ENCODE results near the gene GPR32.
"Not testable (repeated sequence)": the region's sequence is repeated elsewhere in the genome, so short reads cannot be mapped to it uniquely, and the experiment has no call there.

The GPR32 gene

GRCh38 chr19:50766746-50767145, 3.5 kb upstream of the GPR32 start:
- not testable (repeated sequence) for H3K4me3 Mint-ChIP-seq, H3K36me3 Mint-ChIP-seq, H3K9me3 Mint-ChIP-seq, H3K27ac Mint-ChIP-seq, H3K4me1 Mint-ChIP-seq, H3K27me3 Mint-ChIP-seq

- not testable (repeated sequence) for H3K27ac Mint-ChIP-seq, H3K9me3 Mint-ChIP-seq, H3K4me3 Mint-ChIP-seq, H3K36me3 Mint-ChIP-seq, H3K27me3 Mint-ChIP-seq, H3K4me1 Mint-ChIP-seq
Measured at GRCh38 chr19:50767263-50767662, 3.0 kb upstream of the GPR32 start.

GRCh38 chr19:50768277-50768676, 2.0 kb upstream of the GPR32 start:
- Mint-ChIP-seq H3K36me3 (no peaks in the 10 kb centered on the region), H3K27ac (no peak overlapping the region), H3K9me3 (no peaks in the 10 kb centered on the region), H3K4me3 (no peak overlapping the region), H3K27me3 (peaks cover 10% of the 10 kb centered on the region), H3K4me1 (no peaks in the 10 kb centered on the region)

- Mint-ChIP-seq H3K27ac (no peak overlapping the region), H3K36me3 (no peaks in the 10 kb centered on the region), H3K4me1 (no peaks in the 10 kb centered on the region), H3K27me3 (peaks cover 12% of the 10 kb centered on the region), H3K9me3 (no peaks in the 10 kb centered on the region), H3K4me3 (no peak overlapping the region)
Measured at GRCh38 chr19:50770888-50771287, 624 bp downstream of the GPR32 start.

GRCh38 chr19:50772476-50772875, 2.2 kb downstream of the GPR32 start:
- Mint-ChIP-seq H3K4me3 (no peak overlapping the region), H3K27me3 (peaks cover 18% of the 10 kb centered on the region), H3K27ac (no peak overlapping the region), H3K4me1 (peaks cover 4% of the 10 kb centered on the region), H3K9me3 (no peaks in the 10 kb centered on the region), H3K36me3 (no peaks in the 10 kb centered on the region)

DNA sequence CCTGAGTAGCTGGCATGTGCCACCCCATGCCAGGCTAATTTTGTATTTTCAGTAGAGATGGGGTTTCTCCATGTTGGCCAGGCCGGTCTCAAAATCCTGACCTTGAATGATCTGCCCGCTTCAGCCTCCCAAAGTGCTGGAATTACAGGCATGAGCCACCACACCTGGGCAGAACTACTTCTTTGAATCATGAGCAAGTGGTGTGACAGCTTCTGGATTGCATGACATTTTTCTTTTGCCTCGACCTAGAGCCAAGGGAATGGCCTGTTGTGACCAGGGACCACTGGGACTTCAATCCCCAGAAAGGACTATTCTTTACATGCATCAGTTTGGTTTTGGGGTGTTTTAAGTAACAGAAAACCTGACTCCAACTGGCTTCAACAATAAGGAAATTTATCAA, 2.6 kb downstream of the GPR32 start:
- H3K9me3 Mint-ChIP-seq, H3K27ac Mint-ChIP-seq, H3K4me3 Mint-ChIP-seq, H3K36me3 Mint-ChIP-seq, H3K4me1 Mint-ChIP-seq: not testable (repeated sequence)
- H3K27me3 Mint-ChIP-seq = peaks cover 22% of the 10 kb centered on the region

DNA sequence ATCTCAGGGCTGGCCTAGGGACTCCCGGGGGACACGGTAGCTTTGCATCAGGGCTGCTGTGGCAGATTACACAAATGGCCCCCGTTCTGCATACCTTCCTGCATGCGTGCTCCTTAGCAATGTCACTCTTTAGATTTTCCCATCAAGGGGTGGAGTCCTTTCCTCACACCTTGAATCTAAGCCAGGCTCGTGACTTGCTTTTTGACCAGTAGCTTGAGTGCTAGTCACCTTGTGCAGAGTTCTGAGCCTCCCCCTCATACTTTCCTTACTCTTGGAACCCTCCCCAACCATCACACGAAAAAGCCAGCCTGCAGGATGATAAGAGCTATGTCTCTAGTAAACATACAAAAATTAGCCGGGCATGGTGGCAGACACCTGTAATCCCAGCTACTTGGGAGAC, 3.2 kb downstream of the GPR32 start:
- H3K27ac Mint-ChIP-seq, H3K4me3 Mint-ChIP-seq, H3K36me3 Mint-ChIP-seq, H3K9me3 Mint-ChIP-seq: not testable (repeated sequence)
- peaks cover 27% of the 10 kb centered on the region for H3K27me3 Mint-ChIP-seq
- peaks cover 13% of the 10 kb centered on the region for H3K4me1 Mint-ChIP-seq

GRCh38 chr19:50776131-50776530, 5.9 kb downstream of the GPR32 start:
- no peaks in the 10 kb centered on the region for H3K36me3 Mint-ChIP-seq
- peaks cover 43% of the 10 kb centered on the region for H3K27me3 Mint-ChIP-seq
- H3K9me3 Mint-ChIP-seq = no peaks in the 10 kb centered on the region
- H3K4me1 Mint-ChIP-seq = peaks cover 13% of the 10 kb centered on the region
- no peak overlapping the region for H3K4me3 Mint-ChIP-seq
- H3K27ac Mint-ChIP-seq = no peak overlapping the region

DNA sequence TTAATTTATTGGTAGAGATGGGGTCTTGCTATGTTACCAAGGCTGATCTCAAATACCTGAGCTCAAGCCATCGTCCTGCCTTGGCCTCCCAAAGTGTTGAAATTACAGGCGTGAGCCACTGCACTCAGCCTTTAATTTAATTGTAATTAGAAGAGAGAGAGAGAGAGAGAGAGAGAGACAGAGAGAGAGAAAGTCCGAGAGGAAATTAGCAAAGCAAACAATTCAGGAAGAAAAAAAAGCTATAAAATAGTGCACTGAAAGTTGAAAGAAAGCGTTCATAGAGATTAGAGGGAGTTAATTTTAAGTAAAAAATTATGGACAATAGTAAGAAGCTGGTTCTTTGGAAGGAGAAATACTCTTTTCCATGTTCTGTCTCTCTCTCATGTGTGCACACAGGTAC, 7.0 kb downstream of the GPR32 start:
- Mint-ChIP-seq H3K27me3 (peaks cover 48% of the 10 kb centered on the region), H3K36me3 (no peaks in the 10 kb centered on the region), H3K4me3 (no peak overlapping the region)

DNA sequence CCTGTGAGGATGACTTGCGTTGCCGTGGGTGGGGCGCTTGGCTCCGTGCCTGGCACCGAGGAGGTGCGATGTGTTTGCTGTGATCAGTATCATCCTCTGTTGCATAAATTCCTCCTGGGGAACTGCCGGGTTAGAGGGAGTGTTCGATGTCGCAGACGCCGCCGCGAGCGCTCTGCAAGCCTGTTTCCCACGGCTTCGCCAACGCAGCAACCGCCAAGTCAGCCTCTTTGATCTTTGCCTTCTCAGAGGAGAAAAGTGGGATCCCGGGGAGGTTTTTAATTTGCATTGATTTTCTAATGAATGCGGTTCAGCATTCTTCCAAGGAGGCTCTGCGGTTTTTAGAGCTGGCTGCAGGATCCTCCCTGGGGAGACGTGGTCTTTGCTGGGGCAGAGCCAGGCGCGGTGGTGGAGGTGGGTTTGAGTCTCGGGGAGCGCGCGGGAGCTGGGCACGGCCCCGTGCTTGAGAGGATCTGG, 7.6 kb downstream of the GPR32 start:
- H3K36me3 Mint-ChIP-seq = no peaks in the 10 kb centered on the region
- H3K9me3 Mint-ChIP-seq = no peaks in the 10 kb centered on the region
- H3K4me3 Mint-ChIP-seq = no peak overlapping the region
- H3K27ac Mint-ChIP-seq = no peak overlapping the region
- peaks cover 52% of the 10 kb centered on the region for H3K27me3 Mint-ChIP-seq
- H3K4me1 Mint-ChIP-seq = peaks cover 13% of the 10 kb centered on the region

More for the DNA sequence above, 7.0 kb downstream of the GPR32 start:
- Mint-ChIP-seq H3K9me3 (no peaks in the 10 kb centered on the region), H3K4me1 (peaks cover 13% of the 10 kb centered on the region), H3K27ac (no peak overlapping the region)

DNA sequence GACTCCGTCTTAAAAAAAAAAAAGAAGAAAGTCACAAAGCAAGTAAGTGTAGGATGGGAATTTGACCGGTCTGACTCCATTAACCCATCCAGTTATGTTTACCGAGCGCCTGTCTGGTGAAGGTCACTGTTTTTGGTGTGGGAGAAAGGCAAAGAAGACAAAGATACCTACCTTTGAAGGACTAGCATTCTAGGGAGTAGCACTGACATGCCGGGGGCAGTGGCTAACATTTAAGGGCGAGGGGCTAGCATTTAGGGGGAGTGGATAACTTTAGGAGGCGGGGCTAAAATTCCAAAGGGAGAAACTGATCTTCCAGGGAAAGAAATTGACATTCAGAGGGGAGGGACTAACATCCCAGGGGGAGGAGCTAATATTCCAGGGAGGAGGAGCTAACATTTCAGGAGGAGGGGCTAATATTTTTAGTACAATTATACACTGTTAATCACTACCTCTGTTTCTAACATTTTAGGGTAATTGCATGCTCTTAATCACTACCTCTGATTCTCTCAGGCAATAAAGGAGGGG, 8.7 kb downstream of the GPR32 start:
- Mint-ChIP-seq H3K27me3 (peaks cover 50% of the 10 kb centered on the region), H3K4me1 (peaks cover 17% of the 10 kb centered on the region), H3K36me3 (no peaks in the 10 kb centered on the region), H3K4me3 (no peak overlapping the region), H3K27ac (no peak overlapping the region), H3K9me3 (no peaks in the 10 kb centered on the region)

DNA sequence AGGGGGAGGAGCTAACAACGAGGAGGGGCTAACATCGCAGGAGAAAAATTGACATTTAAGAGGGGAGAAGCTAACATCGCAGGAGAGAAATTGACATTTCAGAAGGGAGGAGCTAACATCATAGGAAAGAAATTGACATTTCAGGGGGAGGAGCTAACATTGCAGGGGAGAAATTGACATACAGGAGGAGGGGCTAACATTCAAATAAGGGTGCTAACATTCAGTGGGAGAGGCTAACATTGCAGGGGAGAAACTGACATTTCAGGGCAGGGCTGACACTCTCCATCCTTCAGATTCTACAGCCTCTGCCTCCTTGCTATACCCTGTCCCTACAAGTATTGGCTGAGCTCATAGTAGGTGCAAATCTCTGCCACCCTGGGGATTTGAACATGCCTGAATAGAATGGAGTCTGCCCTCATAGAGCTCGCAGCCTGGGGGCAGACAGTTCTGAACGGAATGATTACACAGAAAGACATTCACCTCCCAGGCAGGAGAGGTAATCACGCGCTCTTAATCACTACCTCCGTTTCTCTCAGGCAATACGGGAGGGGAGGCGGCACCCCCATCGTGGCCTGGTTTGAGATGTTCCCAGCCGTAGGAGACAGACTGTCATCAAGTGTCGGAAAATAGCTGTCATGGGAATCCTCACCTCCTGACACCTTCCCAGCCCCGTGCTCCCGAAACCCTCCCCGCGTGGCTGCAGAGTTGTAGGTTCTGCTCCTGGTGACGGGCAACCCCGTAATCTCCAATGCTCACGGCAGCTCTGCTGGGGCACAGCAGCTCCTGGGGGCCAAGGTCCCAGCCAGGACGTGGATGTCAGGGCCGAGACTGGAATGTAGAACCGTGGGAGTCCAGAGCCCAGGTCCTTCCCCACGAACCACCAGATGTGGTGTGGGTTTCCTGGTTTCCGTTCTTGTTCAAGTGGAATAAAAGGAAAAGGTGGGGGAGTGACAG, 9.5 kb downstream of the GPR32 start:
- H3K4me1 Mint-ChIP-seq = peaks cover 17% of the 10 kb centered on the region
- H3K27ac Mint-ChIP-seq = no peak overlapping the region
- no peaks in the 10 kb centered on the region for H3K36me3 Mint-ChIP-seq
- H3K27me3 Mint-ChIP-seq = peaks cover 46% of the 10 kb centered on the region
- H3K4me3 Mint-ChIP-seq = no peak overlapping the region
- no peaks in the 10 kb centered on the region for H3K9me3 Mint-ChIP-seq

DNA sequence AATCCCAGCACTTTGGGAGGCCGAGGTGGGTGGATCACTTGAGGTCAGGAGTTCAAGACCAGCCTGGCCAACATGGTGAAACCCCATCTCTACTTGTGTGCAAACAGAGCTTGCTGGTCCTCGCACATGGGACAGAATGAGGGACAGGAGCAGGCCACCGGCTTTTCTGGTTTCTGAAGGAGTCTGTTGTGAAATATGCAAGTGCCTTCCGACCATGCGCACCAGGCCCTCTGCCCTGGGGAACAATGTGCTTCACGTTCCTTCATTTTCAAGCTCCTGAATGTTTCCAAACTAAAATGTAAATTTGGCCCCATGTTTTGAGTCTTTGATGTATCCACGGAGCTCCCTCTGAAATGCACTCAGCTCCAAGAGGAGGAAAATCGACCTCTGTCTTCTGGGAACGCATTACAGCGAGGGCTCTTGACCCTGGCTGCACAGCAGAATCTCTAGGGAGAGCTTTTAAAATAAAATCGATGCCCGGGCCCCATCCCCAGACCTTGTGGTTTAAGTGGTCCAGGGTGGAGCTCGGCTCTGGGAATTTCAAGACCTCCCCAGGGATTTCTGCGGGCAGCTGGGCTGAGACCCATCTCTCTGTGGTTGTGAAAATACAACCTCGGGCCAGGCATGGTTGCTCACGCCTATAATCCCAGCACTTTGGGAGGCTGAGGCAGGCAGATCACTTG, 10.6 kb downstream of the GPR32 start:
- Mint-ChIP-seq H3K27me3 (peaks cover 43% of the 10 kb centered on the region), H3K4me1 (peaks cover 17% of the 10 kb centered on the region), H3K4me3 (no peak overlapping the region), H3K9me3 (no peaks in the 10 kb centered on the region), H3K27ac (no peak overlapping the region), H3K36me3 (no peaks in the 10 kb centered on the region)

DNA sequence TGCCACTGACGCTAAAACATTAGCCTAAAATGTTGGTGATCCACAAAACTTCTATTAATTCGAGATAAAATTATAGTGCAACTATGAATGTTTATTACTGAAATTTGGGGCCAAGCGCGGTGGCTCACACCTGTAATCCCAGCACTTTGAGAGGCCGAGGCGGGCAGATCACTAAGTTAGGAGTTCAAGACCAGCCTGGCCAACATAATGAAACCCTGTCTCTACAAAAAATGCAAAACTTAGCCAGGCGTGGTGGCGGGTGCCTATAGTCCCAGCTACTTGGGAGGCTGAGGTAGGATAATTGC, 13.5 kb downstream of the GPR32 start:
- H3K4me3 Mint-ChIP-seq, H3K36me3 Mint-ChIP-seq, H3K4me1 Mint-ChIP-seq, H3K9me3 Mint-ChIP-seq: not testable (repeated sequence)
- peak overlapping the region; percentile 8 for H3K27ac Mint-ChIP-seq
- peaks cover 26% of the 10 kb centered on the region for H3K27me3 Mint-ChIP-seq

DNA sequence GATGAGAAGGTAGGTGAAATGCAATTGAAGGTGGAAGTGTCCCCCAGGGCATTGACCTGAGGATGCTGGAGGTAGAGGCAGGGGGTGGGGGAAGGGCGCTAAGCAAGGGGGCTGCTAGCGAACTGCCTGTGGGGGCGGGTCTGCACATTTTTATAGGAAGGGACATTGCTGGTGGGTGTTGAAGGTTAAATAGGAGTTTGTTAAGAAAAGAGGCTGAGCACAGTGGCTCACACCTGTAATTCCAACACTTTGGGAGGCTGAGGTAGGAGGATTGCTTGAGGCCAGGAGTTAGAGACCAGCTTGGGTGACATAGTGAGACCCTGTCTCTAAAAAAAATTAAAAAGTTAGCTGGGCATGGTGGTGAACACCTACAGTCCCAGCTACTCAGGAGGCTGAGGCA, 14.4 kb downstream of the GPR32 start:
- Mint-ChIP-seq H3K9me3 (no peaks in the 10 kb centered on the region), H3K4me3 (no peak overlapping the region), H3K27me3 (peaks cover 17% of the 10 kb centered on the region), H3K36me3 (no peaks in the 10 kb centered on the region), H3K27ac (no peak overlapping the region), H3K4me1 (peaks cover 4% of the 10 kb centered on the region)

- H3K9me3 Mint-ChIP-seq = no peaks in the 10 kb centered on the region
- no peak overlapping the region for H3K27ac Mint-ChIP-seq
- H3K4me3 Mint-ChIP-seq = no peak overlapping the region
- H3K36me3 Mint-ChIP-seq = no peaks in the 10 kb centered on the region
- peaks cover 14% of the 10 kb centered on the region for H3K27me3 Mint-ChIP-seq
- peaks cover 4% of the 10 kb centered on the region for H3K4me1 Mint-ChIP-seq
Measured at GRCh38 chr19:50785329-50785728, 15.1 kb downstream of the GPR32 start.

All from activated naive CD4-positive, alpha-beta T cell treated with anti-CD3 and anti-CD28 coated beads, Interleukin-2, amount 50 U/mL, for 24 hours (primary cell).